Dendritic cell treated with granulocyte-macrophage colony-stimulating factor and Interleukin-4, amounts not matched to agents 40 ng/mL and 50 ng/mL, for 4 days (primary cell): ENCODE data around the gene SYT17.

Experiments
- H3K27ac Mint-ChIP-seq: one replicate; pipeline ENCODE4 v1.8.0; 2022; ENCODE audit warnings: mild to moderate bottlenecking, mixed read lengths
- H3K27me3 Mint-ChIP-seq: one replicate; pipeline ENCODE4 v1.8.0; 2022; ENCODE audit warnings: mild to moderate bottlenecking, mixed read lengths
- H3K36me3 Mint-ChIP-seq: one replicate; pipeline ENCODE4 v1.8.0; 2022; ENCODE audit warnings: low read depth, mixed read lengths
- H3K4me1 Mint-ChIP-seq: one replicate; pipeline ENCODE4 v1.8.0; 2022; ENCODE audit warnings: low read depth, mixed read lengths
- H3K4me3 Mint-ChIP-seq: one replicate; pipeline ENCODE4 v1.8.0; 2022; ENCODE audit warnings: mild to moderate bottlenecking, moderate library complexity, mixed read lengths
- H3K9me3 Mint-ChIP-seq: one replicate; pipeline ENCODE4 v1.8.0; 2022; ENCODE audit warnings: mixed read lengths
- intact Hi-C: fragments of 100-400 bp; cut with micrococcal nuclease; formaldehyde crosslinking; loops from one replicate; pipeline ENCODE4 v1.15.0; 2022

Gene SYT17

GRCh38 chr16:19228052-19228451 is 60.0 kb downstream of the SYT17 start:
- peaks cover 12% of the 10 kb centered on the region for H3K9me3 Mint-ChIP-seq
- peaks cover 28% of the 10 kb centered on the region for H3K4me1 Mint-ChIP-seq
- H3K4me3 Mint-ChIP-seq, result no peak overlapping the region
- H3K27ac Mint-ChIP-seq, result no peak overlapping the region
- intact Hi-C loops, result no loop called here
- peaks cover 93% of the 10 kb centered on the region for H3K36me3 Mint-ChIP-seq
- H3K27me3 Mint-ChIP-seq, result peaks cover 7% of the 10 kb centered on the region

- H3K9me3 Mint-ChIP-seq, result peaks cover 12% of the 10 kb centered on the region
- intact Hi-C loops, result no loop called here
- peaks cover 92% of the 10 kb centered on the region for H3K36me3 Mint-ChIP-seq
- peaks cover 28% of the 10 kb centered on the region for H3K4me1 Mint-ChIP-seq
- H3K27ac Mint-ChIP-seq, result no peak overlapping the region
- H3K4me3 Mint-ChIP-seq, result no peak overlapping the region
- peaks cover 8% of the 10 kb centered on the region for H3K27me3 Mint-ChIP-seq
Observed at GRCh38 chr16:19228575-19228974, 60.5 kb downstream of the SYT17 start.

GRCh38 chr16:19230575-19230974 is 62.5 kb downstream of the SYT17 start:
- peaks cover 11% of the 10 kb centered on the region for H3K27me3 Mint-ChIP-seq
- H3K36me3 Mint-ChIP-seq, result peaks cover 92% of the 10 kb centered on the region
- H3K4me3 Mint-ChIP-seq, result no peak overlapping the region
- peaks cover 11% of the 10 kb centered on the region for H3K9me3 Mint-ChIP-seq
- H3K4me1 Mint-ChIP-seq, result peaks cover 20% of the 10 kb centered on the region
- intact Hi-C loops, result no loop called here
- no peak overlapping the region for H3K27ac Mint-ChIP-seq

GRCh38 chr16:19231881-19232280 is 63.8 kb downstream of the SYT17 start:
- no peak overlapping the region for H3K27ac Mint-ChIP-seq
- intact Hi-C loops, result no loop called here
- peaks cover 9% of the 10 kb centered on the region for H3K4me1 Mint-ChIP-seq
- H3K4me3 Mint-ChIP-seq, result no peak overlapping the region
- peaks cover 13% of the 10 kb centered on the region for H3K27me3 Mint-ChIP-seq
- peaks cover 92% of the 10 kb centered on the region for H3K36me3 Mint-ChIP-seq
- peaks cover 20% of the 10 kb centered on the region for H3K9me3 Mint-ChIP-seq

GRCh38 chr16:19232988-19233387 is 64.9 kb downstream of the SYT17 start:
- Mint-ChIP-seq H3K27me3 (peaks cover 15% of the 10 kb centered on the region), H3K4me3 (no peak overlapping the region), H3K9me3 (peaks cover 20% of the 10 kb centered on the region), H3K4me1 (no peaks in the 10 kb centered on the region), H3K27ac (no peak overlapping the region), H3K36me3 (peaks cover 92% of the 10 kb centered on the region)
- intact Hi-C loops, result no loop called here

- Mint-ChIP-seq H3K4me1 (no peaks in the 10 kb centered on the region), H3K36me3 (peaks cover 92% of the 10 kb centered on the region), H3K27me3 (peaks cover 15% of the 10 kb centered on the region), H3K9me3 (peaks cover 33% of the 10 kb centered on the region), H3K27ac (no peak overlapping the region), H3K4me3 (no peak overlapping the region)
- intact Hi-C loops, result no loop called here
Observed at GRCh38 chr16:19235478-19235877, 67.4 kb downstream of the SYT17 start.

- peaks cover 34% of the 10 kb centered on the region for H3K9me3 Mint-ChIP-seq
- H3K27ac Mint-ChIP-seq, result no peak overlapping the region
- H3K4me1 Mint-ChIP-seq, result no peaks in the 10 kb centered on the region
- no peak overlapping the region for H3K4me3 Mint-ChIP-seq
- H3K36me3 Mint-ChIP-seq, result peaks cover 94% of the 10 kb centered on the region
- H3K27me3 Mint-ChIP-seq, result peaks cover 15% of the 10 kb centered on the region
- intact Hi-C loops, result no loop called here
Observed at GRCh38 chr16:19235886-19236285, 67.8 kb downstream of the SYT17 start.

- Mint-ChIP-seq H3K36me3 (peaks cover 91% of the 10 kb centered on the region), H3K27me3 (peaks cover 14% of the 10 kb centered on the region), H3K9me3 (peaks cover 34% of the 10 kb centered on the region), H3K4me1 (peaks cover 4% of the 10 kb centered on the region), H3K4me3 (no peak overlapping the region), H3K27ac (no peak overlapping the region)
- intact Hi-C loops, result no loop called here
Observed at GRCh38 chr16:19236561-19237209, 68.6 kb downstream of the SYT17 start.

- H3K4me3 Mint-ChIP-seq, result no peak overlapping the region
- peaks cover 89% of the 10 kb centered on the region for H3K36me3 Mint-ChIP-seq
- H3K4me1 Mint-ChIP-seq, result peaks cover 21% of the 10 kb centered on the region
- H3K27ac Mint-ChIP-seq, result no peak overlapping the region
- peaks cover 34% of the 10 kb centered on the region for H3K9me3 Mint-ChIP-seq
- intact Hi-C loops, result no loop called here
- peaks cover 9% of the 10 kb centered on the region for H3K27me3 Mint-ChIP-seq
Observed at GRCh38 chr16:19238406-19238805, 70.4 kb downstream of the SYT17 start.

- no peak overlapping the region for H3K27ac Mint-ChIP-seq
- peaks cover 12% of the 10 kb centered on the region for H3K27me3 Mint-ChIP-seq
- no peak overlapping the region for H3K4me3 Mint-ChIP-seq
- peaks cover 22% of the 10 kb centered on the region for H3K4me1 Mint-ChIP-seq
- H3K9me3 Mint-ChIP-seq, result peaks cover 32% of the 10 kb centered on the region
- intact Hi-C loops, result no loop called here
- H3K36me3 Mint-ChIP-seq, result peaks cover 88% of the 10 kb centered on the region
Observed at GRCh38 chr16:19239511-19240155, 71.6 kb downstream of the SYT17 start.

- peaks cover 11% of the 10 kb centered on the region for H3K27me3 Mint-ChIP-seq
- peaks cover 87% of the 10 kb centered on the region for H3K36me3 Mint-ChIP-seq
- peaks cover 24% of the 10 kb centered on the region for H3K9me3 Mint-ChIP-seq
- no peak overlapping the region for H3K4me3 Mint-ChIP-seq
- H3K27ac Mint-ChIP-seq, result no peak overlapping the region
- intact Hi-C loops, result no loop called here
- peaks cover 22% of the 10 kb centered on the region for H3K4me1 Mint-ChIP-seq
Observed at GRCh38 chr16:19240494-19240893, 72.5 kb downstream of the SYT17 start.

GRCh38 chr16:19241512-19241911 is 73.5 kb downstream of the SYT17 start:
- Mint-ChIP-seq H3K36me3 (peaks cover 80% of the 10 kb centered on the region), H3K27me3 (peaks cover 8% of the 10 kb centered on the region), H3K27ac (peak overlapping the region; percentile 64), H3K4me3 (no peak overlapping the region), H3K9me3 (peaks cover 14% of the 10 kb centered on the region), H3K4me1 (peaks cover 22% of the 10 kb centered on the region)
- intact Hi-C loops, result no loop called here

- Mint-ChIP-seq H3K27ac (peak overlapping the region; percentile 64), H3K9me3 (peaks cover 14% of the 10 kb centered on the region), H3K4me1 (peaks cover 22% of the 10 kb centered on the region), H3K36me3 (peaks cover 80% of the 10 kb centered on the region), H3K27me3 (peaks cover 8% of the 10 kb centered on the region), H3K4me3 (no peak overlapping the region)
- intact Hi-C loops, result no loop called here
Observed at GRCh38 chr16:19242186-19242585, 74.1 kb downstream of the SYT17 start.

- H3K4me1 Mint-ChIP-seq, result peaks cover 22% of the 10 kb centered on the region
Observed at GRCh38 chr16:19242987-19243575, 75.0 kb downstream of the SYT17 start.

More at GRCh38 chr16:19242987-19243575, 75.0 kb downstream of the SYT17 start:
- Mint-ChIP-seq H3K27me3 (peaks cover 8% of the 10 kb centered on the region), H3K36me3 (peaks cover 80% of the 10 kb centered on the region), H3K9me3 (peaks cover 22% of the 10 kb centered on the region), H3K27ac (no peak overlapping the region), H3K4me3 (no peak overlapping the region)
- intact Hi-C loops, result no loop called here
